ENCODE measurements around the gene PARD6B. TPM values are rescaled to one million over a fixed set of nuclear protein-coding genes. Genes with fewer than 3 reads are reported as not detected.

PARD6B gene
- total RNA-seq, 1 experiment from 2014 or later, result 29.6 TPM

GRCh38 chr20:50726955-50727791, 4.2 kb upstream of the PARD6B start:
- ATAC-seq (no peak), DNase-seq (ENCODE audit: low spot score) (no peak)
- Mint-ChIP-seq H3K9me3 (no peaks in the 10 kb centered on the region), H3K27ac (no peak overlapping the region), H3K36me3 (no peaks in the 10 kb centered on the region), H3K4me1 (peaks cover 16% of the 10 kb centered on the region), H3K4me3 (no peak overlapping the region), H3K27me3 (ENCODE audit: low read depth) (no peaks in the 10 kb centered on the region)
- TF ChIP-seq SP1 (CRISPR knock-in tag; conservative IDR thresholded peaks at IDR 0.05), result no peak
- TF ChIP-seq SOX15 (CRISPR knock-in tag; IDR thresholded peaks at IDR 0.05), result no peak
- no peak for TF ChIP-seq NFYB (CRISPR knock-in tag; conservative IDR thresholded peaks at IDR 0.05; ENCODE audit: low read depth)
- POLR2A ChIA-PET, result interaction anchor here (0.6 kb wide), 1 partner anchor 57 kb away, joined by 7 read pairs; no protein-coding TSS in a partner anchor
- CTCF ChIA-PET, result interaction anchor here (0.7 to 1.7 kb wide), 3 partner anchors 63 to 91 kb away, joined by 3 to 5 read pairs (median 5); no protein-coding TSS in a partner anchor

GRCh38 chr20:50727792-50728485, 3.4 kb upstream of the PARD6B start:
- no peak for DNase-seq (ENCODE audit: low spot score)
- H3K36me3 Mint-ChIP-seq, result 0 out of 2 replicates have a peak, but pooled peaks cover 2% of the 10 kb centered on the region
- no peaks in the 10 kb centered on the region for H3K9me3 Mint-ChIP-seq
- 0 out of 2 replicates have a peak, but pooled peaks have one; percentile 12 for TF ChIP-seq GABPB1 (CRISPR knock-in tag; IDR thresholded peaks at IDR 0.05)
- no peak for TF ChIP-seq ZNF512 (CRISPR knock-in tag; IDR thresholded peaks at IDR 0.05; ENCODE audit: borderline replicate concordance)
- ATAC-seq, result no peak
- no peaks in the 10 kb centered on the region for H3K27me3 Mint-ChIP-seq (ENCODE audit: low read depth)
- no peak overlapping the region for H3K4me3 Mint-ChIP-seq
- POLR2A ChIA-PET, result interaction anchor here (0.6 kb wide), 1 partner anchor 58 kb away, joined by 7 read pairs; no protein-coding TSS in a partner anchor
- peaks cover 22% of the 10 kb centered on the region for H3K4me1 Mint-ChIP-seq
- H3K27ac Mint-ChIP-seq, result no peak overlapping the region
- CTCF ChIA-PET, result interaction anchor here (0.7 to 2.9 kb wide), 5 partner anchors 10 to 92 kb away, joined by 3 to 11 read pairs (median 5); no protein-coding TSS in a partner anchor

GRCh38 chr20:50728486-50728980, 2.8 kb upstream of the PARD6B start:
- Mint-ChIP-seq H3K4me3 (no peak overlapping the region), H3K36me3 (0 out of 2 replicates have a peak, but pooled peaks cover 2% of the 10 kb centered on the region), H3K27me3 (ENCODE audit: low read depth) (no peaks in the 10 kb centered on the region), H3K9me3 (no peaks in the 10 kb centered on the region), H3K27ac (no peak overlapping the region), H3K4me1 (peaks cover 28% of the 10 kb centered on the region)
- ChIA-PET CTCF (interaction anchor here (1.5 to 3.2 kb wide), 5 partner anchors 10 to 102 kb away, joined by 5 to 26 read pairs (median 8); no protein-coding TSS in a partner anchor), POLR2A (no interaction called here)
- TF ChIP-seq GABPB1 (CRISPR knock-in tag; IDR thresholded peaks at IDR 0.05), result 0 out of 2 replicates have a peak, but pooled peaks have one; percentile 6
- no peak for TF ChIP-seq NR2C2 (CRISPR knock-in tag; IDR thresholded peaks at IDR 0.05)
- TF ChIP-seq ERG (CRISPR knock-in tag; IDR thresholded peaks at IDR 0.05), result no peak
- TF ChIP-seq CREB1 (CRISPR knock-in tag; IDR thresholded peaks at IDR 0.05), result no peak
- no peak for TF ChIP-seq ZNF281 (CRISPR knock-in tag; IDR thresholded peaks at IDR 0.05)
- DNase-seq (ENCODE audit: low spot score) (no peak), ATAC-seq (no peak)
